ENCODE results near the gene LNPEP.

DNA sequence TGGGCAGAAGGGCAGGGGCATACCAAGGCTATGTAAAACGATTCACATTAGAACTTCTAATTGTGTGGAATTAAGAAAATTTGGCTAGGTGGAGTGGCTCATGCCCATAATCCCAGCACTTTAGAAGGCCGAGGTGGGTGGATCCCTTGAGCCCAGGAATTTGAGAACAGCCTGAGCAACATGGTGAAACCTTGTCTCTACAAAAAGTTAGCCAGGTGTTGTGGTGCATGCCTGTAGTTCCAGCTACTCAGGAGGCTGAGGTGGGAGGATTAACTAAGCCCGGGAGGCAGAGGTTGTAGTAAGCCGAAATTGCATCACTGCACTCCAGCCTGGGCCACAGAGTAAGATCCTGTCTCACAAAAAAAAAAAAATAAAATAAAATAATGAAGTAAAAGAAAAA lies 141.4 kb downstream of the LNPEP start:
- no peak for TF ChIP-seq ZFP30 (CRISPR knock-in tag; IDR thresholded peaks at IDR 0.05)
- no peak for TF ChIP-seq TCF4 (CRISPR knock-in tag; IDR thresholded peaks at IDR 0.05; ENCODE audit: borderline replicate concordance)
- no peak for TF ChIP-seq ISL1 (CRISPR knock-in tag; IDR thresholded peaks at IDR 0.05)
- no peak for TF ChIP-seq ARNTL (CRISPR knock-in tag; IDR thresholded peaks at IDR 0.05; ENCODE audit: borderline replicate concordance, low read depth)
- TF ChIP-seq, protein P1, sequence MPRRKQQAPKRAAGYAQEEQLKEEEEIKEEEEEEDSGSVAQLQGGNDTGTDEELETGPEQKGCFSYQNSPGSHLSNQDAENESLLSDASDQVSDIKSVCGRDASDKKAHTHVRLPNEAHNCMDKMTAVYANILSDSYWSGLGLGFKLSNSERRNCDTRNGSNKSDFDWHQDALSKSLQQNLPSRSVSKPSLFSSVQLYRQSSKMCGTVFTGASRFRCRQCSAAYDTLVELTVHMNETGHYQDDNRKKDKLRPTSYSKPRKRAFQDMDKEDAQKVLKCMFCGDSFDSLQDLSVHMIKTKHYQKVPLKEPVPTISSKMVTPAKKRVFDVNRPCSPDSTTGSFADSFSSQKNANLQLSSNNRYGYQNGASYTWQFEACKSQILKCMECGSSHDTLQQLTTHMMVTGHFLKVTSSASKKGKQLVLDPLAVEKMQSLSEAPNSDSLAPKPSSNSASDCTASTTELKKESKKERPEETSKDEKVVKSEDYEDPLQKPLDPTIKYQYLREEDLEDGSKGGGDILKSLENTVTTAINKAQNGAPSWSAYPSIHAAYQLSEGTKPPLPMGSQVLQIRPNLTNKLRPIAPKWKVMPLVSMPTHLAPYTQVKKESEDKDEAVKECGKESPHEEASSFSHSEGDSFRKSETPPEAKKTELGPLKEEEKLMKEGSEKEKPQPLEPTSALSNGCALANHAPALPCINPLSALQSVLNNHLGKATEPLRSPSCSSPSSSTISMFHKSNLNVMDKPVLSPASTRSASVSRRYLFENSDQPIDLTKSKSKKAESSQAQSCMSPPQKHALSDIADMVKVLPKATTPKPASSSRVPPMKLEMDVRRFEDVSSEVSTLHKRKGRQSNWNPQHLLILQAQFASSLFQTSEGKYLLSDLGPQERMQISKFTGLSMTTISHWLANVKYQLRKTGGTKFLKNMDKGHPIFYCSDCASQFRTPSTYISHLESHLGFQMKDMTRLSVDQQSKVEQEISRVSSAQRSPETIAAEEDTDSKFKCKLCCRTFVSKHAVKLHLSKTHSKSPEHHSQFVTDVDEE (CRISPR knock-in tag; IDR thresholded peaks at IDR 0.05), result no peak
